Measurements from ENCODE around the gene MMP12. TPM values are rescaled to one million over a fixed set of nuclear protein-coding genes. Genes with fewer than 3 reads are reported as not detected.

The MMP12 gene
- polyA plus RNA-seq, 1 experiment: 0.12 TPM

DNA sequence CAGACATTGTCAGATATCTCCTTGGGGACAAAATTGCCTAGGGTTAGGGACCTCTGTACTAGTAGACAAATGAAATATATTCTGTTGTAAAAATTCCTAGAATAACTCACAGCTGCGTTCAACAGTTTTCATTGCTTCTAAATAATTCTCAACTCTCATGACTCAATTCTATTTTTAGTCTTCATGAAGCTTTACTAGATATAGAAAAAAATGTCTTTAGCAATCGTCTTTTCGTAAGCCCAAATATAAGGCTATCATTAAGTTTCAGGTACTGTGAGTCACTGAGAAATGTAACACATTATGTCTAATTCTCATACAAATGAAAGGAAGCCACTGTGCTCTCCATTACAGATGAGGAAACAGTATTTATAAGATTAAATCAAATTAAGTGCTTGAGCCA lies 6.4 kb downstream of the MMP12 start:
- Histone ChIP-seq H3K4me3 (ENCODE audit: low read depth, low read length) (no peak overlapping the region), H3K36me3 (ENCODE audit: control insufficient read depth, insufficient read depth, low read length) (no peaks in the 10 kb centered on the region), H3K27me3 (ENCODE audit: control insufficient read depth, insufficient read depth, low read length) (no peaks in the 10 kb centered on the region)
- peak; percentile 75 for DNase-seq (ENCODE audit: low read depth)
- POLR2A ChIA-PET: no interaction called here
- TF ChIP-seq, protein P1, sequence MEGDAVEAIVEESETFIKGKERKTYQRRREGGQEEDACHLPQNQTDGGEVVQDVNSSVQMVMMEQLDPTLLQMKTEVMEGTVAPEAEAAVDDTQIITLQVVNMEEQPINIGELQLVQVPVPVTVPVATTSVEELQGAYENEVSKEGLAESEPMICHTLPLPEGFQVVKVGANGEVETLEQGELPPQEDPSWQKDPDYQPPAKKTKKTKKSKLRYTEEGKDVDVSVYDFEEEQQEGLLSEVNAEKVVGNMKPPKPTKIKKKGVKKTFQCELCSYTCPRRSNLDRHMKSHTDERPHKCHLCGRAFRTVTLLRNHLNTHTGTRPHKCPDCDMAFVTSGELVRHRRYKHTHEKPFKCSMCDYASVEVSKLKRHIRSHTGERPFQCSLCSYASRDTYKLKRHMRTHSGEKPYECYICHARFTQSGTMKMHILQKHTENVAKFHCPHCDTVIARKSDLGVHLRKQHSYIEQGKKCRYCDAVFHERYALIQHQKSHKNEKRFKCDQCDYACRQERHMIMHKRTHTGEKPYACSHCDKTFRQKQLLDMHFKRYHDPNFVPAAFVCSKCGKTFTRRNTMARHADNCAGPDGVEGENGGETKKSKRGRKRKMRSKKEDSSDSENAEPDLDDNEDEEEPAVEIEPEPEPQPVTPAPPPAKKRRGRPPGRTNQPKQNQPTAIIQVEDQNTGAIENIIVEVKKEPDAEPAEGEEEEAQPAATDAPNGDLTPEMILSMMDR (IDR thresholded peaks at IDR 0.05; ENCODE audit: insufficient read depth, low read depth, low read length): no peak
- CTCF ChIA-PET: interaction anchor here (1.4 kb wide), 1 partner anchor 46 kb away, joined by 4 read pairs; no protein-coding TSS in a partner anchor

DNA sequence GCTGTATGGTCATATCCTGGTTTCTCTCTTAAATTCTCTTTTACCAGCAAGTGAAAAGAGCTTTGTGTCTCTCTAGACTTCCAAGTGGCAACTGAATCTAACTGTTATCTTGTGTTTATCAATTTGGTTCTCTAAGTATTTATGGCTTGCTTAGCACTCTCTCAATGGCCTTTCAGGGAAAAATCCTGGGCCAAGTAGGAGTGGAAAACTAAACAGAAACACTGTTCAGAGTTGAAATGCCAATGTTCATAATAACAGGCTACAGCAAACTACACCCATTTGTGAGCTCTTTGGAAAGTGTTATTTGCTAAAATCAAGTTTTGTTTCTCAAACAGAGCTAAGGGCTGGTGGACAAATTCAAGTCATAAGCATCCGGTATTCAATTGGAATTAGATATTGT lies 10.1 kb downstream of the MMP12 start:
- CTCF ChIA-PET: interaction anchor here (0.6 to 1.3 kb wide), 4 partner anchors 17 to 76 kb away, joined by 3 to 4 read pairs (median 3); no protein-coding TSS in a partner anchor
- DNase-seq (ENCODE audit: low read depth): no peak
- TF ChIP-seq, protein P1 (IDR thresholded peaks at IDR 0.05; ENCODE audit: insufficient read depth, low read depth, low read length): no peak
- Histone ChIP-seq H3K4me3 (ENCODE audit: low read depth, low read length) (no peak overlapping the region), H3K36me3 (ENCODE audit: control insufficient read depth, insufficient read depth, low read length) (no peaks in the 10 kb centered on the region), H3K27me3 (ENCODE audit: control insufficient read depth, insufficient read depth, low read length) (no peaks in the 10 kb centered on the region)
- POLR2A ChIA-PET: no interaction called here

DNA sequence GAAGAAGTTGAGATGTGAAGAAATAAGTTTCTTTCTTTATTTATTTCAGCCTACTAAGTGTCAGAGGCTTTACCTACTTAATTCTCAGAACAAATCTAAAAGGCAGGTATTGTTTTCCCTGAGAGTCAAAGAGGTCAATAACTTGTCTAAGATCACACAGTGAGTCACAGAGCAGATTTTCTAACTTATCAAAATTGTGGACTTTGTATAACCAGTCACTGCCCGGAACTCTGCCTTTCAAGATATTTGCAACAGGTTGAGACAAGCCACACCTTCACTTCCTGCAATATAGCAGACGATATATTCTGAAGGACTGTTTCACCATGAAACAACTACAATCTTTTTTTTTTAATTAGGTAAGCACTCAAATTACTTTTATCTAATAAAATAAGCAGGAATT lies 20.8 kb downstream of the MMP12 start:
- no peak overlapping the region for H3K4me3 ChIP-seq (ENCODE audit: low read depth, low read length)
- POLR2A ChIA-PET: no interaction called here
- TF ChIP-seq, protein P1 (IDR thresholded peaks at IDR 0.05; ENCODE audit: insufficient read depth, low read depth, low read length): no peak
- DNase-seq (ENCODE audit: low read depth): no peak
- no peaks in the 10 kb centered on the region for H3K27me3 ChIP-seq (ENCODE audit: control insufficient read depth, insufficient read depth, low read length)
- CTCF ChIA-PET: interaction anchor here (1.4 kb wide), 1 partner anchor 61 kb away, joined by 3 read pairs; no protein-coding TSS in a partner anchor
- no peaks in the 10 kb centered on the region for H3K36me3 ChIP-seq (ENCODE audit: control insufficient read depth, insufficient read depth, low read length)

DNA sequence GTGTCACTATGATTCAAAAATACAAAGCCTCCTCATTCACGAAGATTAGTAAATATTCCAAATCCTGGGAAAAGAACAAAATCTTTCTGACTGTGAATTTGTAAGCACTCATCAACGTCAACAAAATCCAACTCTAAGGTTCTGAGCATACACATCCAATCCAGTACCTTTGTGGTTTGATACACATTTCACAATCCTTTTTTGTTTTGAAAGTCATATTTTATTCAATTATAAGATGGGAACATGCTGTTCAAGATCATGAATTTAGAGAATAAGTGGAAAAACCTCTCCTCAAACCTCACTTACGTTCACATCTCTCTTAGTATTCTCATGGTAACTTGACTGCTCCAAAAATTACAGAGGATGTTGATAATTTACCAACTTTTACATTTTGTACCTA lies 21.7 kb downstream of the MMP12 start:
- ChIA-PET CTCF (no interaction called here), POLR2A (no interaction called here)
- DNase-seq (ENCODE audit: low read depth): no peak
- H3K27me3 ChIP-seq (ENCODE audit: control insufficient read depth, insufficient read depth, low read length): no peaks in the 10 kb centered on the region
- H3K4me3 ChIP-seq (ENCODE audit: low read depth, low read length): no peak overlapping the region
- no peaks in the 10 kb centered on the region for H3K36me3 ChIP-seq (ENCODE audit: control insufficient read depth, insufficient read depth, low read length)
- TF ChIP-seq, protein P1 (IDR thresholded peaks at IDR 0.05; ENCODE audit: insufficient read depth, low read depth, low read length): no peak

DNA sequence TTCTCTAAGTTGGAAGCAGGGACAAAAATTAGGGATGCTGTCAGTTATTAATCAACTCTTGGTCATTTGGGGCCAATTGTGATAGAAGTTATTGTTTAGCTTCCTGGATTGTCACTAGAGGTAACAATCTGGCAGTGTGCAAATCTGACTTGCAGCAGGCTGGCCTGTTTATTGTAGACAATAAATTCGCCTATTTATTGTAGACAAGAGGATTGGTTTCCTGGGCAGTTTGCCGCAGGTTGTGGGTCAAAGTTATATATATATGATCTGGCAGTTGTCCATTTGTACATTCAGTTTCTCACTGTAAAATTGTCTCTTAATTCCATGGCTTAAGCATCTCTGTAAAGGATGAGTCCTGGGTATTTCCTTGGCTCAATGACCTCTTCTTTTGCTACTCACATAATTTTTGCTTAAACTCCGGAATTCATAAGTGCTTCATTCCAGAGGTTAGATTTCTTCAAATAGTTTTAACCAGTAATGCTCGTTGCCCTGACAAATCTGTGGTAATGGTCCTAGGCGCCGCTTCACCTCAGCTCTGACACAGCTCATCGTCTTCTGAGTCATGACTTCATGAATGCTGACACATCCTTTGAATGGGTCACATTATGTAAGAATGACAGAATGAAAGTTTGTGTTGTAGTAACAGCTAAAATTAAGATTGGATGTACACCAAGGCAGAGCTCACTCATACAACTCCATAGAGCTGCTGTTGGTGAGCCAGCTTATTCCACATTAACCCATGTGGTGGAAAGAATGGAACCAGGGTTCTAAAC lies 23.6 kb downstream of the MMP12 start:
- peak; percentile 90 for DNase-seq (ENCODE audit: low read depth)
- ChIA-PET POLR2A (no interaction called here), CTCF (interaction anchor here (1.3 to 1.5 kb wide), 2 partner anchors 20 to 75 kb away, joined by 3 to 5 read pairs; no protein-coding TSS in a partner anchor)
- Histone ChIP-seq H3K36me3 (ENCODE audit: control insufficient read depth, insufficient read depth, low read length) (no peaks in the 10 kb centered on the region), H3K4me3 (ENCODE audit: low read depth, low read length) (no peak overlapping the region), H3K27me3 (ENCODE audit: control insufficient read depth, insufficient read depth, low read length) (no peaks in the 10 kb centered on the region)
- TF ChIP-seq, protein P1 (IDR thresholded peaks at IDR 0.05; ENCODE audit: insufficient read depth, low read depth, low read length): no peak
